SK-N-SH treated with all-trans-retinoic acid at 6 μM for 48 hours (cell line): Measurements from ENCODE around the gene PEX1.
"Not testable (repeated sequence)": the region's sequence is repeated elsewhere in the genome, so short reads cannot be mapped to it uniquely, and the experiment has no call there.

Experiments used
- ATAC-seq: fragments of 200-7000 bp; cut with Tn5 transposase; 3 replicates; pipeline ENCODE4 v1.9.1; 2020; ENCODE audit warnings: mild to moderate bottlenecking, moderate library complexity
- ARNTL ChIP-seq: fragments of 450-650 bp; formaldehyde crosslinking; IDR thresholded peaks from 2 replicates; pipeline ENCODE4 v1.5.0; 2020; ENCODE audit warnings: low read depth, mild to moderate bottlenecking, moderate library complexity, borderline replicate concordance
- BACH2 ChIP-seq: fragments of 250-450 bp; sonication (Bioruptor Pico); IDR thresholded peaks from 2 replicates; pipeline ENCODE4 v1.9.0; 2021; ENCODE audit warnings: mild to moderate bottlenecking, borderline replicate concordance
- CREB5 ChIP-seq: fragments of 250-450 bp; sonication (Bioruptor Pico); IDR thresholded peaks from 2 replicates; pipeline ENCODE4 v1.5.1; 2020; ENCODE audit warnings: low read depth, mild to moderate bottlenecking, moderate library complexity
- CSDC2 ChIP-seq: fragments of 250-450 bp; sonication (Bioruptor Pico); IDR thresholded peaks from 2 replicates; pipeline ENCODE4 v1.5.0; 2020; ENCODE audit warnings: mild to moderate bottlenecking, moderate library complexity
- ESRRG ChIP-seq: fragments of 250-450 bp; sonication (Bioruptor Pico); IDR thresholded peaks from 2 replicates; pipeline ENCODE4 v1.6.1; 2021; ENCODE audit warnings: mild to moderate bottlenecking
- ISL1 ChIP-seq: fragments of 250-450 bp; sonication (Bioruptor Pico); IDR thresholded peaks from 2 replicates; pipeline ENCODE4 v2.1.2; 2022; ENCODE audit warnings: mild to moderate bottlenecking, moderate library complexity
- PATZ1 ChIP-seq: fragments of 250-450 bp; sonication (Bioruptor Pico); IDR thresholded peaks from 2 replicates; pipeline ENCODE4 v1.8.0; 2020; ENCODE audit warnings: mild to moderate bottlenecking, moderate library complexity, borderline replicate concordance
- POU6F1 ChIP-seq: fragments of 250-450 bp; sonication (Bioruptor Pico); IDR thresholded peaks from 2 replicates; pipeline ENCODE4 v1.8.0; 2021; ENCODE audit warnings: low read depth, mild to moderate bottlenecking, moderate library complexity, borderline replicate concordance
- PPARA ChIP-seq: fragments of 250-450 bp; sonication (Bioruptor Pico); IDR thresholded peaks from 2 replicates; pipeline ENCODE4 v1.5.0; 2020; ENCODE audit warnings: mild to moderate bottlenecking, borderline replicate concordance
- SNAI2 ChIP-seq: fragments of 250-450 bp; sonication (Bioruptor Pico); IDR thresholded peaks from 2 replicates; pipeline ENCODE4 v1.5.0; 2020; ENCODE audit warnings: mild to moderate bottlenecking, moderate library complexity
- ZC3H10 ChIP-seq: fragments of 250-450 bp; sonication (Bioruptor Pico); IDR thresholded peaks from 2 replicates; pipeline ENCODE4 v1.5.1; 2021; ENCODE audit warnings: mild to moderate bottlenecking, moderate library complexity
- ZFP3 ChIP-seq: fragments of 250-450 bp; sonication (Bioruptor Pico); IDR thresholded peaks from 2 replicates; pipeline ENCODE4 v1.5.0; 2020; ENCODE audit warnings: mild to moderate bottlenecking, moderate library complexity
- ZNF565 ChIP-seq: fragments of 450-650 bp; formaldehyde crosslinking; conservative IDR thresholded peaks from 2 replicates; pipeline ENCODE4 v1.5.0; 2020; ENCODE audit warnings: low read depth, mild to moderate bottlenecking, moderate library complexity
- ZNF70 ChIP-seq: fragments of 450-650 bp; formaldehyde crosslinking; IDR thresholded peaks from 2 replicates; pipeline ENCODE4 v1.5.0; 2020; ENCODE audit warnings: mild to moderate bottlenecking, moderate library complexity

The PEX1 gene

GRCh38 chr7:92478711-92479110 is 49.6 kb downstream of the PEX1 start:
- ATAC-seq, result no peak
- no peak for TF ChIP-seq SNAI2 (CRISPR knock-in tag)
- TF ChIP-seq BACH2 (CRISPR knock-in tag), result no peak
- TF ChIP-seq ZC3H10, result no peak

- TF ChIP-seq POU6F1 (CRISPR knock-in tag), result no peak
- no peak for TF ChIP-seq BACH2 (CRISPR knock-in tag)
- TF ChIP-seq CSDC2 (CRISPR knock-in tag), result no peak
- no peak for TF ChIP-seq ZFP3
- TF ChIP-seq ISL1, result no peak
- no peak for TF ChIP-seq ESRRG
- TF ChIP-seq ARNTL (CRISPR knock-in tag), result no peak
- TF ChIP-seq PATZ1 (CRISPR knock-in tag), result no peak
- no peak for TF ChIP-seq ZNF70
- no peak for TF ChIP-seq PPARA (CRISPR knock-in tag)
- TF ChIP-seq, all 23 proteins: peak for 0
- no peak for ATAC-seq
Measured at GRCh38 chr7:92478095-92478494, 50.2 kb downstream of the PEX1 start.

GRCh38 chr7:92477681-92478080 is 50.6 kb downstream of the PEX1 start, which contains the start of gene ERVW-1:
ERVW-1 (minus strand) TSS chr7:92477946; CDS start chr7:92470381, 7,565 bp downstream.
- ATAC-seq, result not testable (repeated sequence)

- ATAC-seq, result not testable (repeated sequence)
Measured at GRCh38 chr7:92475851-92476590, 52.3 kb downstream of the PEX1 start.

- not testable (repeated sequence) for ATAC-seq
Measured at GRCh38 chr7:92475261-92475770, 53.0 kb downstream of the PEX1 start.

GRCh38 chr7:92473989-92474388 is 54.3 kb downstream of the PEX1 start:
- ATAC-seq, result not testable (repeated sequence)

GRCh38 chr7:92468589-92468988 is 59.7 kb downstream of the PEX1 start:
- not testable (repeated sequence) for ATAC-seq

GRCh38 chr7:92466682-92467081 is 61.6 kb downstream of the PEX1 start:
- TF ChIP-seq BACH2 (CRISPR knock-in tag) (no peak), ZNF565 (no peak), POU6F1 (CRISPR knock-in tag) (no peak), ARNTL (CRISPR knock-in tag) (no peak), CREB5 (CRISPR knock-in tag) (no peak), ZNF70 (no peak)

More at GRCh38 chr7:92466682-92467081, 61.6 kb downstream of the PEX1 start:
- ATAC-seq, result no peak
